ENCODE results near the gene BBS9.

The BBS9 gene

DNA sequence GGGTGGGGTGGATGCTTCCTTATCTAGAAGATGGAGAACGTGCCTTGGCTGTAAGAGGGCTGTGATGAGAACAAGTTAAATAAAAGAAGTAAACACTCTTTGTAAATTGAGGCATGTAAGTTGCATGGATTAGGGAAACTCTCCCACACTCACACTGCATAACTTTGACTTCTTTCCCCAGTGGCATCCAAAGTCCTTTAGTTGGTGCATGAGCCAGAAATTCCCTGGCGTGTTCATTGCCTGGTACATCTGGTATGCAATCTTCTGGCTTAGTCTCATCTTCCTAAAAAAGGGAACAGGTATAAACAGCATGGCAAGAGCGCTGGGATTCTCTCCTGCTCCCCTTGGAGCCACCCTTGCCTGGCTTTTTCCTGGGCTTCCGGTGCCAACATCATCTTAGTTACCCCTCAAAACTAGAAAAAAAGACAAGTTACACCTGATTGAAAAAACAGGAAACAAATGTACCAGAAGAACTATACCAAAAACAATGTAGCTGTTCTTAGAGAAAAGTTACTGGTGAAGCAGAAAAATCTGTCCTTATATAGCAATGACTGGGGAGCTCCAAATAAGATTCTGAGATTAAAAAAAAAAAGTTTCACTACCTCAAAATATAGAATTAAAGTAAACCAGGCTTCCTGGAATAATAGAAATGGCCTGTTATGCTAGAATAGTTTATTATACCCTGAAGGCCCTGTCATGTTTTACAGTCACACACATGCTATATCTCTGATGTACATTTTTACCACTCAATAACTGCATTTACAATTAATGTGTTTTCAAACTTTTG is 30.0 kb upstream of the BBS9 start:
- no peak for TF ChIP-seq EZH2phosphoT487 (IDR thresholded peaks at IDR 0.05; ENCODE audit: borderline replicate concordance)
- TF ChIP-seq, protein P1, sequence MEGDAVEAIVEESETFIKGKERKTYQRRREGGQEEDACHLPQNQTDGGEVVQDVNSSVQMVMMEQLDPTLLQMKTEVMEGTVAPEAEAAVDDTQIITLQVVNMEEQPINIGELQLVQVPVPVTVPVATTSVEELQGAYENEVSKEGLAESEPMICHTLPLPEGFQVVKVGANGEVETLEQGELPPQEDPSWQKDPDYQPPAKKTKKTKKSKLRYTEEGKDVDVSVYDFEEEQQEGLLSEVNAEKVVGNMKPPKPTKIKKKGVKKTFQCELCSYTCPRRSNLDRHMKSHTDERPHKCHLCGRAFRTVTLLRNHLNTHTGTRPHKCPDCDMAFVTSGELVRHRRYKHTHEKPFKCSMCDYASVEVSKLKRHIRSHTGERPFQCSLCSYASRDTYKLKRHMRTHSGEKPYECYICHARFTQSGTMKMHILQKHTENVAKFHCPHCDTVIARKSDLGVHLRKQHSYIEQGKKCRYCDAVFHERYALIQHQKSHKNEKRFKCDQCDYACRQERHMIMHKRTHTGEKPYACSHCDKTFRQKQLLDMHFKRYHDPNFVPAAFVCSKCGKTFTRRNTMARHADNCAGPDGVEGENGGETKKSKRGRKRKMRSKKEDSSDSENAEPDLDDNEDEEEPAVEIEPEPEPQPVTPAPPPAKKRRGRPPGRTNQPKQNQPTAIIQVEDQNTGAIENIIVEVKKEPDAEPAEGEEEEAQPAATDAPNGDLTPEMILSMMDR (conservative IDR thresholded peaks at IDR 0.05; ENCODE audit: low read length): no peak
- Histone ChIP-seq H4K20me1 (ENCODE audit: insufficient read depth, low read length, poor library complexity, severe bottlenecking) (peaks cover 9% of the 10 kb centered on the region), H3K9me3 (ENCODE audit: insufficient read depth, low read depth, low read length) (no peaks in the 10 kb centered on the region), H3K36me3 (ENCODE audit: insufficient read depth, low read length) (peaks cover 80% of the 10 kb centered on the region), H3K4me1 (ENCODE audit: insufficient read depth, low read length, poor library complexity, severe bottlenecking) (no peaks in the 10 kb centered on the region), H3K4me3 (ENCODE audit: low read length, poor library complexity, severe bottlenecking) (no peak overlapping the region), H3K9ac (ENCODE audit: low read depth, low read length, poor library complexity, severe bottlenecking) (no peak overlapping the region), H2AFZ (ENCODE audit: low read length) (no peak overlapping the region), H3K27me3 (ENCODE audit: insufficient read depth, low read length, poor library complexity, severe bottlenecking) (no peaks in the 10 kb centered on the region), H3K9me2 (replicated peaks; ENCODE audit: low read depth, low read length) (no peaks in the 10 kb centered on the region), H3K79me2 (ENCODE audit: insufficient read depth, low read length) (peaks cover 29% of the 10 kb centered on the region; the same call in 1 of the 2 replicates), H3F3A (ENCODE audit: low read depth) (no peaks in the 10 kb centered on the region), H3K4me2 (ENCODE audit: low read depth, low read length, poor library complexity, severe bottlenecking) (no peak overlapping the region)

DNA sequence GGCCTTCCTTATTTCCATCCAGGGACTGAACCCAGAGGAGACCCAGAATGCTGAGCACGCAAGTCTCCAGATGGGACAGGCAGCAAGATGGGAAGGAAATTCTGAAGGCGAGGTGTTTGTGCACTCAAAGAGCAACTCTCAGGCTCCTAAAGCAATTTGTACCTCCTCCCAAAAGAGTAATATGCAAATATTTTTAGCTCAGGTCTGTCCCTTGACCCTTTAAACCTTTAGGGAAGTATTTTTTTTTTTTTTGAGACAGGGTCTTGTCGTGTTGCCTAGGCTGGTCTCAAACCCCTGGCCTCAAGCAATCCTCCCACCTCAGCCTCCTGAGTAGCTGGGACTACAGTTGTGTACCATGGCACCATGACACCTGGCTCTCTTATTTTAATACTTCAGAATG is 28.6 kb upstream of the BBS9 start:
- Histone ChIP-seq H3K9ac (ENCODE audit: low read depth, low read length, poor library complexity, severe bottlenecking) (no peak overlapping the region), H3K4me1 (ENCODE audit: insufficient read depth, low read length, poor library complexity, severe bottlenecking) (peaks cover 4% of the 10 kb centered on the region), H2AFZ (ENCODE audit: low read length) (no peak overlapping the region), H3K79me2 (ENCODE audit: insufficient read depth, low read length) (peaks cover 42% of the 10 kb centered on the region), H3K36me3 (ENCODE audit: insufficient read depth, low read length) (peaks cover 72% of the 10 kb centered on the region; the same call in 1 of the 2 replicates), H3K4me2 (ENCODE audit: low read depth, low read length, poor library complexity, severe bottlenecking) (no peak overlapping the region), H3K4me3 (ENCODE audit: low read length, poor library complexity, severe bottlenecking) (no peak overlapping the region), H3K27me3 (ENCODE audit: insufficient read depth, low read length, poor library complexity, severe bottlenecking) (no peaks in the 10 kb centered on the region), H4K20me1 (ENCODE audit: insufficient read depth, low read length, poor library complexity, severe bottlenecking) (peaks cover 20% of the 10 kb centered on the region), H3K9me2 (replicated peaks; ENCODE audit: low read depth, low read length) (no peaks in the 10 kb centered on the region), H3K9me3 (ENCODE audit: insufficient read depth, low read depth, low read length) (no peaks in the 10 kb centered on the region), H3F3A (ENCODE audit: low read depth) (no peaks in the 10 kb centered on the region)
- TF ChIP-seq, protein P1 (conservative IDR thresholded peaks at IDR 0.05; ENCODE audit: low read length): no peak
- no peak for TF ChIP-seq EZH2phosphoT487 (IDR thresholded peaks at IDR 0.05; ENCODE audit: borderline replicate concordance)

DNA sequence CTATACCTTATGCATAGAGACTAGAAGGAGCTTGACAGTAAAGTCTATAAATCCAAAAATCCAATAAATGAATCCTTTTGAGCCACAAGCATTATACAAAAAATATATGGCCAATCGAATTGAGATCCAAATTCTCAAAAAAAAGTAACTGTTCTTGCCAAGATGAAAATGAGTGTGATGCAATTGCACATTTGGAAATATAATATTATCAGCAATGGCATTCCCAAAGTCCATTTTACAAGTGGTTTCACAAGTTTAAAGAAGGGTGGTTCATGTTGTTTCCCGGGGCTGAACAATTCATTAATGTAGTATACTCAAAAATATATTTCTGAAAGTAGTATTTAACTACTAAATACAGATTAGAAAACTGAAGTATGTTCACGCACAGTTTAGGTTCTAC is 27.5 kb upstream of the BBS9 start:
- no peaks in the 10 kb centered on the region for H3F3A ChIP-seq (ENCODE audit: low read depth)
- TF ChIP-seq, protein P1 (conservative IDR thresholded peaks at IDR 0.05; ENCODE audit: low read length): no peak
- no peak for TF ChIP-seq EZH2phosphoT487 (IDR thresholded peaks at IDR 0.05; ENCODE audit: borderline replicate concordance)
- H3K4me3 ChIP-seq (ENCODE audit: low read length, poor library complexity, severe bottlenecking): no peak overlapping the region
- H3K9ac ChIP-seq (ENCODE audit: low read depth, low read length, poor library complexity, severe bottlenecking): no peak overlapping the region
- H2AFZ ChIP-seq (ENCODE audit: low read length): no peak overlapping the region
- H3K9me3 ChIP-seq (ENCODE audit: insufficient read depth, low read depth, low read length): no peaks in the 10 kb centered on the region
- no peaks in the 10 kb centered on the region for H3K9me2 ChIP-seq (replicated peaks; ENCODE audit: low read depth, low read length)
- no peaks in the 10 kb centered on the region for H3K27me3 ChIP-seq (ENCODE audit: insufficient read depth, low read length, poor library complexity, severe bottlenecking)
- no peak overlapping the region for H3K4me2 ChIP-seq (ENCODE audit: low read depth, low read length, poor library complexity, severe bottlenecking)
- H3K79me2 ChIP-seq (ENCODE audit: insufficient read depth, low read length): peaks cover 53% of the 10 kb centered on the region
- H4K20me1 ChIP-seq (ENCODE audit: insufficient read depth, low read length, poor library complexity, severe bottlenecking): peaks cover 29% of the 10 kb centered on the region
- H3K36me3 ChIP-seq (ENCODE audit: insufficient read depth, low read length): peaks cover 61% of the 10 kb centered on the region; the same call in 1 of the 2 replicates
- H3K4me1 ChIP-seq (ENCODE audit: insufficient read depth, low read length, poor library complexity, severe bottlenecking): peaks cover 14% of the 10 kb centered on the region

All from Loucy (cell line).